Prostate gland (tissue), 2 donors: Measurements from ENCODE around the gene PTPN14. TPM values are rescaled to one million over a fixed set of nuclear protein-coding genes. Genes with fewer than 3 reads are reported as not detected.

Source experiments
- DNase-seq: peaks from one replicate; pipeline ENCODE4 v3.0.0-alpha.2; 2019; ENCODE audit warnings: low spot score
- H3K27ac ChIP-seq, 2 donors: fragments of 200-600 bp; sonication (generic); 2 replicates each; pipeline ENCODE4 v1.5.1; 2017 to 2019
- H3K27me3 ChIP-seq: fragments of 200-600 bp; sonication (generic); replicated peaks from 2 replicates; pipeline ENCODE4 v1.5.1; 2019; ENCODE audit not compliant: insufficient read depth
- H3K36me3 ChIP-seq, 2 donors: fragments of 200-600 bp; sonication (generic); 1 replicate in 1 of 2; 2 replicates in 1 of 2; pipeline versions ENCODE4 v1.5.1 to v1.8.1; 2017 to 2019
- H3K4me1 ChIP-seq: fragments of 200-600 bp; sonication (generic); replicated peaks from 2 replicates; pipeline ENCODE4 v1.5.1; 2019
- H3K4me3 ChIP-seq, 2 donors: fragments of 200-600 bp; sonication (generic); 2 replicates each; pipeline ENCODE4 v1.5.1; 2017 to 2019
- H3K9me3 ChIP-seq: fragments of 200-600 bp; sonication (generic); 2 replicates; pipeline ENCODE4 v1.5.1; 2017
- POLR2A ChIP-seq: fragments of 450-650 bp; IDR thresholded peaks from one replicate; pipeline ENCODE4 v1.6.1; 2016; ENCODE audit warnings: antibody characterized with exemption, mild to moderate bottlenecking
- POLR2AphosphoS5 ChIP-seq: sonication (generic); formaldehyde crosslinking; IDR thresholded peaks from one replicate; pipeline ENCODE4 v1.6.1; 2017; ENCODE audit warnings: antibody characterized with exemption
- WGBS: methylation state at CpG from one replicate; pipeline ENCODE4 v1.1.5; 2018; 5-methylcytosine and 5-hydroxymethylcytosine counted together
- intact Hi-C: fragments of 100-400 bp; cut with DNase I; formaldehyde crosslinking; loops from one replicate; pipeline ENCODE4 v1.14.2; 2022
- total RNA-seq, 2 donors: library from RNA; depleted of rRNA; stranded (reverse); fragments of >200 nt; gene quantifications; one replicate each; pipeline ENCODE4 v1.1.0, GENCODE V29; 2016
- TF ChIP-seq, protein P1 (sequence below), 4 experiments: fragments of 200-600 bp in 2 of 4; fragments of 450-650 bp in 2 of 4; sonication (generic) in 2 of 4; IDR thresholded peaks; 1 replicate in 3 of 4; 2 replicates in 1 of 4; pipeline ENCODE4 v1.5.1; 2016 to 2019; ENCODE audit warnings: antibody characterized with exemption in 4 of 4, mild to moderate bottlenecking in 2 of 4, moderate library complexity in 2 of 4

PTPN14 gene
- total RNA-seq, 2 donors from 2014 or later, result 36.6 to 54.0 TPM

DNA sequence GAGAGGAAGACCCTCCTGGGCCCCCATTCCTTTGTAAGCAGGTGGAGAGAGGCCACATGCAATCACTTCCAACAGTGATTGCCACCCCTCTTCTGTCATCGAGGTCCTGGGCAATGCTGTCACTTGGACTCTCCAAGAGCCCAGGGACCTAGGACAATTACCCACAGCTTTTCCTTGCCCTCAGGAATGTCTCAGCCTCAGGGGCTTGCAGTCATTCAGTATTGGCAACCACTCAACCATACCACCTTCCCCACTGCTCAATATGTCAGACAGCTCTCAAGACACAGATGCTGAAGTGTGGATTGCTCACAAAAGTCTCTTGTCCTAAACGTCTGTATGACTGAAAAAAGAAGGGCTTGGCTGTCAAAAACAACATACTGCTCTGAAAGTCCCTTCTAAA lies 87.8 kb downstream of the PTPN14 start:
- intact Hi-C loops, result no loop called here
- 36% methylated on average over 2 of the region's 2 CpGs for WGBS
- no peak overlapping the region for H3K4me3 ChIP-seq
- H3K27me3 ChIP-seq, result no peaks in the 10 kb centered on the region
- no peaks in the 10 kb centered on the region for H3K36me3 ChIP-seq
- DNase-seq, result no peak
- no peaks in the 10 kb centered on the region for H3K4me1 ChIP-seq
- H3K27ac ChIP-seq, result no peak overlapping the region
- TF ChIP-seq, protein P1, sequence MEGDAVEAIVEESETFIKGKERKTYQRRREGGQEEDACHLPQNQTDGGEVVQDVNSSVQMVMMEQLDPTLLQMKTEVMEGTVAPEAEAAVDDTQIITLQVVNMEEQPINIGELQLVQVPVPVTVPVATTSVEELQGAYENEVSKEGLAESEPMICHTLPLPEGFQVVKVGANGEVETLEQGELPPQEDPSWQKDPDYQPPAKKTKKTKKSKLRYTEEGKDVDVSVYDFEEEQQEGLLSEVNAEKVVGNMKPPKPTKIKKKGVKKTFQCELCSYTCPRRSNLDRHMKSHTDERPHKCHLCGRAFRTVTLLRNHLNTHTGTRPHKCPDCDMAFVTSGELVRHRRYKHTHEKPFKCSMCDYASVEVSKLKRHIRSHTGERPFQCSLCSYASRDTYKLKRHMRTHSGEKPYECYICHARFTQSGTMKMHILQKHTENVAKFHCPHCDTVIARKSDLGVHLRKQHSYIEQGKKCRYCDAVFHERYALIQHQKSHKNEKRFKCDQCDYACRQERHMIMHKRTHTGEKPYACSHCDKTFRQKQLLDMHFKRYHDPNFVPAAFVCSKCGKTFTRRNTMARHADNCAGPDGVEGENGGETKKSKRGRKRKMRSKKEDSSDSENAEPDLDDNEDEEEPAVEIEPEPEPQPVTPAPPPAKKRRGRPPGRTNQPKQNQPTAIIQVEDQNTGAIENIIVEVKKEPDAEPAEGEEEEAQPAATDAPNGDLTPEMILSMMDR (IDR thresholded peaks at IDR 0.05), result no peak
- no peaks in the 10 kb centered on the region for H3K9me3 ChIP-seq

DNA sequence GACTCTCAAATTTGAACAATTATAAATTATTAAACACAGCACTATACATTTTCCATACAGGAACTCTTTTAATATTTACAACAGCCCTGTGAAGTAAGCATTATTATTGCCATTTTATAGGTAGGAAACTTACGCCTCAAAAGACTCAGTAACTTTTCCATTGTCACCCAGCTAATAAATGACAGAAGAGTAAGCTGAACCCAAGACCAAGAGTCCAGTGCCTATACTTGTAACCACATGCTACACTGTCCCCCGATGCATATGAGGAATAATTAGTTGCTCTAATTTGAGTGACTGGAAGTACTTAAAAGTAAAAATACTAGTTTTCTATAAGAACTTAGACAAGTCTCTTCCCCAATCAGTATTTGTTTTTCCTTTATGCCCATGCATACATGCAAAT lies 88.5 kb downstream of the PTPN14 start:
- Histone ChIP-seq H3K9me3 (no peaks in the 10 kb centered on the region), H3K4me1 (no peaks in the 10 kb centered on the region), H3K27ac (no peak overlapping the region), H3K4me3 (no peak overlapping the region), H3K27me3 (no peaks in the 10 kb centered on the region), H3K36me3 (no peaks in the 10 kb centered on the region)
- intact Hi-C loops, result no loop called here
- no peak for DNase-seq
- TF ChIP-seq POLR2A (no peak), POLR2AphosphoS5 (no peak)
- TF ChIP-seq, protein P1 (IDR thresholded peaks at IDR 0.05), result no peak
- WGBS, result 73% methylated on average over 2 of the region's 2 CpGs

DNA sequence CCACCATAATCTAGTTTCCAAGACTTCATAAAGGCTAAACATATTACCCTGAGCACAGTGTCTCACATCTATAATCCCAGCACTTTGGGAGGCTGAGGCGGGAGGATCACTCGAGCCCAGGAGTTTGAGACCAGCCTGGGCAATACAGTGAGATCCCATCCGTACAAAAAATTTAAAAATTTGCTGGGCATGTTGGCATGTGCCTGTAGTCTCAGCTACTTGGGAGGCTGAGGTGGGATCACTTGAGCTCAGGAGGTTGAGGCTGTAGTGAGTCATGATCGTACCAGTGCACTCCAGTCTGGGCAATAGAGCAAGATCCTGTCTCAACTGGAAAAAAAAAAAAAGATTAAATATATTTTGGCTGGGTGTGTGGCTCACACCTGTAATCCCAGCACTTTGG lies 90.1 kb downstream of the PTPN14 start:
- TF ChIP-seq POLR2A (no peak), POLR2AphosphoS5 (no peak)
- TF ChIP-seq, protein P1 (IDR thresholded peaks at IDR 0.05), result no peak
- 96% methylated on average over 4 of the region's 4 CpGs for WGBS
- intact Hi-C loops, result no loop called here

DNA sequence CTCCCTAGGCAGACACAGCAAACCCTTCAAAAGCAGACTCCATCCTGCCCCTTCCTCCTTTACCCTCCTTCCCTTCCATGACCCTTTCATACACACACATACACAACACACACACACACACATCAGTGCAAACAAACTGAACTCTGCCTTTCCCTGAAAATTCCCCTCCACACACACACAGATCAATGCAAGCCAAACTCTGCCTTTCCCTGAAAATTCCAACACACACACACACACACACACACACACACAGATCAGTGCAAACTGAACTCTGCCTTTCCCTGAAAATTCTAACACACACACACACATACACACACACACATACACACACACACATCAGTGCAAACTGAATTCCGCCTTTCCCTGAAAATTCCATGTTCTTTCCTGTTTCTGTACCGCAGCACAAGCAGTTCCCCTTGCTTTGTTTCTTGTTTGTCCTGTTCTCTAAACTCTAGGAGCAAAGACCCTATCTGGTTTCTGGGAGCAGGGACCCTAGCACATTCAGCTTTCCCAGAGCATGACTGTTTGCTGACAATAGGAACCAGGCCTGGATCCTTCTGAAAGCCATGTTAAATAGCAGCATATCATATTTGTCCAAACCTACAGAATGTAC lies 91.0 kb downstream of the PTPN14 start:
- no peaks in the 10 kb centered on the region for H3K36me3 ChIP-seq
- 64% methylated on average over 2 of the region's 2 CpGs for WGBS
- H3K9me3 ChIP-seq, result no peaks in the 10 kb centered on the region
- no peaks in the 10 kb centered on the region for H3K4me1 ChIP-seq
- H3K27ac ChIP-seq, result no peak overlapping the region
- DNase-seq, result no peak
- no peaks in the 10 kb centered on the region for H3K27me3 ChIP-seq
- intact Hi-C loops, result no loop called here
- H3K4me3 ChIP-seq, result no peak overlapping the region
- TF ChIP-seq POLR2AphosphoS5, result no peak
- no peak for TF ChIP-seq POLR2A
- TF ChIP-seq, protein P1 (IDR thresholded peaks at IDR 0.05), result no peak

More for the DNA sequence above, 90.1 kb downstream of the PTPN14 start:
- Histone ChIP-seq H3K27me3 (no peaks in the 10 kb centered on the region), H3K36me3 (no peaks in the 10 kb centered on the region), H3K9me3 (no peaks in the 10 kb centered on the region), H3K27ac (no peak overlapping the region), H3K4me1 (no peaks in the 10 kb centered on the region), H3K4me3 (no peak overlapping the region)
- DNase-seq, result no peak

DNA sequence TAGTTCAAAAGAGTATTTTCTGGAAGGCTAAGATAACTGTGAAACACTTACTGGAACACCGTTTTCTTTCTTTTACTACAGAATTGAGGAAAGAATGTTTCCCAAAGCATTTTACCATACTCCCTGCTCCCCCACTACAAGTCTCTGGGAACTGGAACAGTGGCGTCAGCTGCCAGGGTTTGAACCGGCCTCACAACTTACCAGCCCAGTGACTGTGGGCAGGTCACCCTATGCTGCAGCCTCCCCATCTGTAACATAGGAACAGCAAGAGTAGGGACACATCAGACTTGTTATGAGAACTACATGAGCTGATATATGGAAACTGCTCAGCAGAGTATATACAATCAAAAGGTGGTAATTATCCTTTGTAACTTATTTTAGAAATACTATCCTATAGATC lies 91.5 kb downstream of the PTPN14 start:
- TF ChIP-seq, protein P1 (IDR thresholded peaks at IDR 0.05), result no peak
- no peak for TF ChIP-seq POLR2A
- no peak for TF ChIP-seq POLR2AphosphoS5
- no peaks in the 10 kb centered on the region for H3K9me3 ChIP-seq
- H3K27ac ChIP-seq, result no peak overlapping the region
- H3K4me3 ChIP-seq, result no peak overlapping the region
- no peaks in the 10 kb centered on the region for H3K36me3 ChIP-seq
- intact Hi-C loops, result no loop called here
- no peaks in the 10 kb centered on the region for H3K4me1 ChIP-seq
- no peak for DNase-seq
- no peaks in the 10 kb centered on the region for H3K27me3 ChIP-seq
- WGBS, result 80% methylated on average over 3 of the region's 3 CpGs
